Gastroesophageal sphincter (tissue), 4 donors: ENCODE measurements around the gene GDAP2. TPM values are rescaled to one million over a fixed set of nuclear protein-coding genes. Genes with fewer than 3 reads are reported as not detected.

ENCODE experiments used
- ATAC-seq: fragments of 150-250 bp; one replicate; pipeline ENCODE4 v1.9.1; 2016; ENCODE audit warnings: mild to moderate bottlenecking, moderate library complexity
- H3K27ac ChIP-seq, 4 donors: fragments of 200-600 bp; sonication (generic) in 3 of 4; 1 replicate in 3 of 4; 2 replicates in 1 of 4; pipeline ENCODE4 v1.5.1; 2016 to 2019
- H3K27me3 ChIP-seq: fragments of 200-600 bp; sonication (generic); one replicate; pipeline ENCODE4 v1.5.1; 2019
- H3K36me3 ChIP-seq, 2 donors: fragments of 200-600 bp; sonication (generic); one replicate each; pipeline ENCODE4 v1.5.1; 2019; ENCODE audit warnings: control low read depth in 1 of 2
- H3K4me1 ChIP-seq, 3 donors: fragments of 200-600 bp; sonication (generic); 1 replicate in 2 of 3; 2 replicates in 1 of 3; pipeline ENCODE4 v1.5.1; 2016 to 2019; ENCODE audit warnings: control low read depth in 2 of 3
- H3K4me3 ChIP-seq, 2 donors: fragments of 200-600 bp; sonication (generic); one replicate each; pipeline ENCODE4 v1.5.1; 2019; ENCODE audit warnings: mild to moderate bottlenecking in 1 of 2, moderate library complexity in 1 of 2
- H3K9me3 ChIP-seq, 3 donors: fragments of 200-600 bp; sonication (generic); one replicate each; pipeline ENCODE4 v1.5.1; 2017 to 2019; ENCODE audit warnings: control low read depth in 2 of 3
- CTCF ChIP-seq, 4 experiments: fragments of 200-600 bp in 2 of 4; fragments of 450-650 bp in 2 of 4; sonication (generic) in 1 of 4; IDR thresholded peaks; one replicate each; pipeline ENCODE4 v1.5.1; 2017 to 2019; ENCODE audit warnings: antibody characterized with exemption in 4 of 4, mild to moderate bottlenecking in 2 of 4, moderate library complexity in 2 of 4
- EP300 ChIP-seq: sonication (generic); formaldehyde crosslinking; IDR thresholded peaks from one replicate; pipeline ENCODE4 v1.6.1; 2017; ENCODE audit warnings: antibody characterized with exemption, mild to moderate bottlenecking
- POLR2A ChIP-seq, 2 donors: fragments of 450-650 bp; IDR thresholded peaks; one replicate each; pipeline ENCODE4 v1.6.1; 2017; ENCODE audit warnings: antibody characterized with exemption in 2 of 2, mild to moderate bottlenecking in 2 of 2, moderate library complexity in 1 of 2
- POLR2AphosphoS5 ChIP-seq: sonication (generic); formaldehyde crosslinking; IDR thresholded peaks from one replicate; pipeline ENCODE4 v1.6.1; 2017; ENCODE audit warnings: antibody characterized with exemption
- WGBS, 2 donors: methylation state at CpG; one replicate each; pipeline ENCODE4 v1.1.5; 2018; ENCODE audit warnings: low coverage in 1 of 2; 5-methylcytosine and 5-hydroxymethylcytosine counted together
- total RNA-seq, 4 donors: library from RNA; depleted of rRNA; stranded (reverse); fragments of >200 nt; gene quantifications; one replicate each; pipeline ENCODE4 v1.1.0, GENCODE V29; 2016

Gene GDAP2
- total RNA-seq, 4 donors from 2014 or later: 23.6 to 37.4 (median 31.2) TPM

GRCh38 chr1:117838911-117839310, 90.5 kb downstream of the GDAP2 start:
- Histone ChIP-seq H3K9me3 (no peaks in the 10 kb centered on the region), H3K27me3 (no peaks in the 10 kb centered on the region), H3K27ac (no peak overlapping the region), H3K4me1 (no peaks in the 10 kb centered on the region), H3K36me3 (peaks cover 0 to 25% of the 10 kb centered on the region in 2 donors), H3K4me3 (no peak overlapping the region)
- ATAC-seq: no peak
- no peak for TF ChIP-seq CTCF (IDR thresholded peaks at IDR 0.05)
- TF ChIP-seq POLR2A (IDR thresholded peaks at IDR 0.05): no peak
- no peak for TF ChIP-seq EP300
- no peak for TF ChIP-seq POLR2AphosphoS5
- 90 to 100% methylated on average over 3 of the region's 3 CpGs for WGBS, 2 donors

- H3K36me3 ChIP-seq: peaks cover 0 to 10% of the 10 kb centered on the region in 2 donors
- TF ChIP-seq EP300: no peak
- TF ChIP-seq POLR2AphosphoS5: no peak
- TF ChIP-seq POLR2A (IDR thresholded peaks at IDR 0.05): no peak
- TF ChIP-seq CTCF (IDR thresholded peaks at IDR 0.05): no peak
- H3K4me3 ChIP-seq: no peak overlapping the region
- no peaks in the 10 kb centered on the region for H3K4me1 ChIP-seq
- WGBS, 2 donors: 100% methylated on average over 1 of the region's 1 CpG; no CpG with 5 or more reads in 1 of the 2 donors
- H3K9me3 ChIP-seq: no peaks in the 10 kb centered on the region
- ATAC-seq: no peak
- no peak overlapping the region for H3K27ac ChIP-seq
- no peaks in the 10 kb centered on the region for H3K27me3 ChIP-seq
These were observed 93.4 kb downstream of the GDAP2 start for GRCh38 chr1:117836069-117836468.

DNA sequence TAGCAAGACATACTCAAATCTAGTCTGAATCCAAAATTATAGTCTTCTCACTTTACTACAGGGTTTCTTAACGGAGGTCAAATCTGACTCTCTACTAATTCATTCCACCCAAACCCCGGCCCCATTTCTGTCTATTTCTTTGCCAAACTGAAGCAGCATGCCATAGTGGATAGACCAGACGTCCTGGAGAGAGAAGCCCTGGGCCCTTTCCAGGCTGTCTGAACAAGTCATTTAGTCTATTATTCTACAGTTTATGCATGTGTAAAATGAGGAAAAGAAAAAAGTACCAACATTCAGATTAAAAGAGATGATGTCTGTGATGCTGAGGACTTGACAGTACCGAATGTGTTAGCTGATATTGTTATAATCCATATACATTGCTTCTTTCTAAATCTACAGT, 95.0 kb downstream of the GDAP2 start:
- no peak for ATAC-seq
- Histone ChIP-seq H3K4me1 (no peaks in the 10 kb centered on the region), H3K27me3 (no peaks in the 10 kb centered on the region), H3K4me3 (no peak overlapping the region), H3K36me3 (peaks cover 0 to 10% of the 10 kb centered on the region in 2 donors), H3K9me3 (no peaks in the 10 kb centered on the region), H3K27ac (no peak overlapping the region)
- TF ChIP-seq EP300: no peak
- no peak for TF ChIP-seq POLR2AphosphoS5
- TF ChIP-seq POLR2A (IDR thresholded peaks at IDR 0.05): no peak
- 53 to 67% methylated on average over 3 to 4 of the region's 4 CpGs for WGBS, 2 donors

DNA sequence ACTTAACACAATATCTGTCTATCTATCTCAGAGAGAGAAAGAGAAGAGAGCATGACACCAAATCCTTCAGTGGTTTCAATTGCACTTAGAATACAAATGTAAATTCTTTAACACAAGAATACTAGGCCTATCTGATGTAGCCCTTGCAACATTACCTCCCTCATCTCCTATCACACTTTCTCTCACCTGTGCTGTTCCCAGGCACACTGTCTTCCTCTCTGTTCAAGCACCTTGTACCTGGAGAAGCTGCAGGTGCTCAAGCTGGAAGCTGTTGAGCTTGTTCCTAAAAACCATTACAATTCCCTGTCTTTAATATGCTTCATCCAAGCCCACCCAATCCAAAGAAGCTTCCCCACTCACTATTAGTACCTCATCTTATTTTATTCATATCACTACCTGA, 97.0 kb downstream of the GDAP2 start:
- peaks cover 2 to 10% (median 8%) of the 10 kb centered on the region in 3 donors for H3K4me1 ChIP-seq
- no peaks in the 10 kb centered on the region for H3K9me3 ChIP-seq
- TF ChIP-seq CTCF (IDR thresholded peaks at IDR 0.05) (no peak), EP300 (no peak), POLR2AphosphoS5 (no peak), POLR2A (IDR thresholded peaks at IDR 0.05) (no peak)
- no peaks in the 10 kb centered on the region for H3K27me3 ChIP-seq
- H3K4me3 ChIP-seq: no peak overlapping the region
- H3K27ac ChIP-seq: no peak overlapping the region
- no peak for ATAC-seq
- peaks cover 0 to 2% of the 10 kb centered on the region in 2 donors for H3K36me3 ChIP-seq

- Histone ChIP-seq H3K4me3 (no peak overlapping the region), H3K9me3 (no peaks in the 10 kb centered on the region), H3K27me3 (no peaks in the 10 kb centered on the region), H3K36me3 (no peaks in the 10 kb centered on the region), H3K4me1 (peaks cover 13 to 33% (median 25%) of the 10 kb centered on the region in 3 donors), H3K27ac (no peak overlapping the region)
- no peak for ATAC-seq
- WGBS, 2 donors: 74 to 100% methylated on average over 1 to 4 of the region's 4 CpGs
- no peak for TF ChIP-seq CTCF (IDR thresholded peaks at IDR 0.05)
- TF ChIP-seq POLR2AphosphoS5: no peak
- TF ChIP-seq EP300: no peak
These were observed 99.2 kb downstream of the GDAP2 start for GRCh38 chr1:117830222-117830621.
